ENCODE measurements around the gene CSK.

GRCh38 chr15:74831813-74832495 lies 50.1 kb downstream of the CSK start:
- no peak for TF ChIP-seq CTCF (IDR thresholded peaks at IDR 0.05; ENCODE audit: low read depth, low read length)
- TF ChIP-seq MAX (IDR thresholded peaks at IDR 0.05; ENCODE audit: low read depth, low read length): no peak
- TF ChIP-seq POLR2A (IDR thresholded peaks at IDR 0.05; ENCODE audit: extremely low read depth, insufficient read length): no peak
- TF ChIP-seq MYC (IDR thresholded peaks at IDR 0.05; ENCODE audit: low read depth, low read length): no peak

Measured in NB4 (cell line).